CD4-positive, alpha-beta T cell (primary cell): Measurements from ENCODE around the gene SMIM45.

Experiments
- ATAC-seq: fragments of 200-7000 bp; cut with Tn5 transposase; one replicate; pipeline ENCODE4 v1.10.0; 2022; ENCODE audit warnings: mild to moderate bottlenecking; ENCODE audit not compliant: poor library complexity
- CTCF ChIA-PET: fragments of 350-600 bp; sonication (Branson Sonifier 250); formaldehyde crosslinking; loops from one replicate; lab custom pipeline; 2021; ENCODE audit warnings: antibody characterized with exemption, inconsistent platforms; lab: Charles Lee
- POLR2A ChIA-PET: fragments of 350-600 bp; sonication (Branson Sonifier 250); formaldehyde crosslinking; loops from one replicate; lab custom pipeline; 2021; ENCODE audit warnings: antibody characterized with exemption, inconsistent platforms; lab: Charles Lee
- DNase-seq, 14 experiments: peaks; one replicate each; pipeline ENCODE4 v3.0.0-alpha.2; 2013 to 2020; ENCODE audit warnings: mixed read lengths in 2 of 14
- H3K27ac ChIP-seq, 2 donors: one replicate each; pipeline versions ENCODE4 v1.5.1 to v1.7.0; 2013; ENCODE audit warnings: low read length in 2 of 2, low read depth in 1 of 2, mild to moderate bottlenecking in 1 of 2
- H3K27me3 ChIP-seq, 2 experiments: 1 replicate in 1 of 2; 2 replicates in 1 of 2; pipeline versions ENCODE4 v1.6.1 to v1.7.0; 2013; ENCODE audit warnings: low read length in 2 of 2, control low read depth in 1 of 2, mild to moderate bottlenecking in 1 of 2, moderate library complexity in 1 of 2; ENCODE audit not compliant: insufficient read depth in 2 of 2, control insufficient read depth in 1 of 2
- H3K36me3 ChIP-seq: one replicate; pipeline ENCODE4 v1.6.1; 2013; ENCODE audit warnings: low read length, control low read depth; ENCODE audit not compliant: insufficient read depth
- H3K4me1 ChIP-seq: one replicate; pipeline ENCODE4 v1.6.1; 2013; ENCODE audit warnings: low read length, control low read depth; ENCODE audit not compliant: insufficient read depth
- H3K4me3 ChIP-seq: one replicate; pipeline ENCODE4 v1.5.1; 2013; ENCODE audit warnings: mild to moderate bottlenecking, low read length, moderate library complexity
- H3K9me3 ChIP-seq, 2 experiments: 1 replicate in 1 of 2; 2 replicates in 1 of 2; pipeline versions ENCODE4 v1.6.1 to v1.7.0; 2013; ENCODE audit warnings: low read length in 2 of 2, mild to moderate bottlenecking in 2 of 2, control low read depth in 1 of 2, moderate library complexity in 1 of 2; ENCODE audit not compliant: control insufficient read depth in 1 of 2, insufficient read depth in 1 of 2
- H3K27ac Mint-ChIP-seq: one replicate; pipeline ENCODE4 v1.8.0; 2020; ENCODE audit warnings: mixed read lengths
- H3K27me3 Mint-ChIP-seq: one replicate; pipeline ENCODE4 v1.8.0; 2021; ENCODE audit warnings: mixed read lengths
- H3K36me3 Mint-ChIP-seq: one replicate; pipeline ENCODE4 v1.8.0; 2021; ENCODE audit warnings: low read depth, mixed read lengths
- H3K4me1 Mint-ChIP-seq: one replicate; pipeline ENCODE4 v1.8.0; 2021; ENCODE audit warnings: low read depth, mixed read lengths
- H3K4me3 Mint-ChIP-seq: one replicate; pipeline ENCODE4 v1.8.0; 2020; ENCODE audit warnings: mild to moderate bottlenecking, mixed read lengths
- H3K9me3 Mint-ChIP-seq: one replicate; pipeline ENCODE4 v1.8.0; 2020; ENCODE audit warnings: mixed read lengths
- intact Hi-C, 2 experiments: fragments of 100-400 bp; cut with DNase I in 1 of 2; cut with micrococcal nuclease in 1 of 2; formaldehyde crosslinking; loops; one replicate each; pipeline versions ENCODE4 v1.15.1 to v1.9.0; 2023 to 2025; cut with DNase I, micrococcal nuclease
- TF ChIP-seq, protein P1 (sequence below): fragments of 200-600 bp; IDR thresholded peaks from one replicate; pipeline ENCODE4 v1.8.0; 2022; ENCODE audit warnings: antibody characterized with exemption, mild to moderate bottlenecking

Gene SMIM45

DNA sequence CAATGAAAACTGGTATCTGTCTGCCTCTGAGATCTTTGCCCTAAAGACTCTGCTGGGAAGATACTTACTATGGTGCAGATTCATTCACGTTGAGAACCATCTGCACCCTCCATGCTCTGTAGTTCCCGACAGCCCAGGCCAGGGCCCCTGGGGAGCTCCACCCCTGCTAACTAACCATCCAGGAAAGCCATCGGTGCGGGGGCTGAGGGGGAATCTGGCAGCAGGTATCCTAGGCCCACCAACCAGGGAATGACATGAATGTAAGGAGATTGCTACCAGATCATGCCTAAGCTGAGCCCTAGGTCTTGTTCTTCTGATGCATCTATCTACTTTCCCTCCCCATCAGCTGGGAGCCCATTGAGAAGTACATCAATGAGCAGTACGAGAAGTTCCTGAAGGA, 35.3 kb downstream of the SMIM45 start:
- Mint-ChIP-seq H3K27ac (no peak overlapping the region), H3K9me3 (no peaks in the 10 kb centered on the region), H3K4me1 (no peaks in the 10 kb centered on the region), H3K4me3 (no peak overlapping the region), H3K27me3 (peaks cover 4% of the 10 kb centered on the region), H3K36me3 (no peaks in the 10 kb centered on the region)
- ChIA-PET CTCF (no interaction called here), POLR2A (no interaction called here)
- TF ChIP-seq, protein P1, sequence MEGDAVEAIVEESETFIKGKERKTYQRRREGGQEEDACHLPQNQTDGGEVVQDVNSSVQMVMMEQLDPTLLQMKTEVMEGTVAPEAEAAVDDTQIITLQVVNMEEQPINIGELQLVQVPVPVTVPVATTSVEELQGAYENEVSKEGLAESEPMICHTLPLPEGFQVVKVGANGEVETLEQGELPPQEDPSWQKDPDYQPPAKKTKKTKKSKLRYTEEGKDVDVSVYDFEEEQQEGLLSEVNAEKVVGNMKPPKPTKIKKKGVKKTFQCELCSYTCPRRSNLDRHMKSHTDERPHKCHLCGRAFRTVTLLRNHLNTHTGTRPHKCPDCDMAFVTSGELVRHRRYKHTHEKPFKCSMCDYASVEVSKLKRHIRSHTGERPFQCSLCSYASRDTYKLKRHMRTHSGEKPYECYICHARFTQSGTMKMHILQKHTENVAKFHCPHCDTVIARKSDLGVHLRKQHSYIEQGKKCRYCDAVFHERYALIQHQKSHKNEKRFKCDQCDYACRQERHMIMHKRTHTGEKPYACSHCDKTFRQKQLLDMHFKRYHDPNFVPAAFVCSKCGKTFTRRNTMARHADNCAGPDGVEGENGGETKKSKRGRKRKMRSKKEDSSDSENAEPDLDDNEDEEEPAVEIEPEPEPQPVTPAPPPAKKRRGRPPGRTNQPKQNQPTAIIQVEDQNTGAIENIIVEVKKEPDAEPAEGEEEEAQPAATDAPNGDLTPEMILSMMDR, result no peak
- Histone ChIP-seq H3K27ac (no peak overlapping the region), H3K9me3 (no peaks in the 10 kb centered on the region), H3K4me3 (no peak overlapping the region), H3K4me1 (no peaks in the 10 kb centered on the region), H3K36me3 (no peaks in the 10 kb centered on the region), H3K27me3 (no peaks in the 10 kb centered on the region)
- ATAC-seq, result no peak
- intact Hi-C loops, result no loop called here
- no peak for DNase-seq

DNA sequence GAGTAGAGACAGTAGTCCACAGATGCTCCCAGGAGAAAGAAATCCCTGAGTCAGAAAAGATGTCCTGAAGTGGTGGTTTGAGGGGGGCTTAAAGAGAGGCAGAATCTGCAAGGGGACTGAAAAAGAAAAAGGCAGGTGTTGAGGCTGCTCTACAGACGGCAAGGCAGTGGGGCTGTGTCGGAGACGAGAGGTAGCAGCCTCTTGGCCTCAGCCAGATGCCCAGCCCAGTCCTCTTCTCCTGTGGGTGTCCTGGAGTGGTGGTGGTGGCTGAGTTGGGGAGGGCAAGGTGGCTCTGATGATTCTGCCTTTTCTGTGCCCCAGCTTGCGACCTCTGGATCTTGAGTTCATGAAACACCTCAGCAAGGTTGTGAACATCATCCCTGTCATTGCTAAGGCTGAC, 37.3 kb downstream of the SMIM45 start:
- no peak overlapping the region for H3K27ac ChIP-seq
- Mint-ChIP-seq H3K4me1 (no peaks in the 10 kb centered on the region), H3K27me3 (peaks cover 4% of the 10 kb centered on the region), H3K9me3 (no peaks in the 10 kb centered on the region), H3K36me3 (no peaks in the 10 kb centered on the region), H3K27ac (no peak overlapping the region), H3K4me3 (no peak overlapping the region)
- no peaks in the 10 kb centered on the region for H3K27me3 ChIP-seq
- ChIA-PET POLR2A (no interaction called here), CTCF (no interaction called here)
- TF ChIP-seq, protein P1, result no peak
- DNase-seq (no peak), ATAC-seq (no peak)
- no peaks in the 10 kb centered on the region for H3K9me3 ChIP-seq
- H3K36me3 ChIP-seq, result no peaks in the 10 kb centered on the region
- H3K4me1 ChIP-seq, result no peaks in the 10 kb centered on the region
- no peak overlapping the region for H3K4me3 ChIP-seq
- intact Hi-C loops, result no loop called here

DNA sequence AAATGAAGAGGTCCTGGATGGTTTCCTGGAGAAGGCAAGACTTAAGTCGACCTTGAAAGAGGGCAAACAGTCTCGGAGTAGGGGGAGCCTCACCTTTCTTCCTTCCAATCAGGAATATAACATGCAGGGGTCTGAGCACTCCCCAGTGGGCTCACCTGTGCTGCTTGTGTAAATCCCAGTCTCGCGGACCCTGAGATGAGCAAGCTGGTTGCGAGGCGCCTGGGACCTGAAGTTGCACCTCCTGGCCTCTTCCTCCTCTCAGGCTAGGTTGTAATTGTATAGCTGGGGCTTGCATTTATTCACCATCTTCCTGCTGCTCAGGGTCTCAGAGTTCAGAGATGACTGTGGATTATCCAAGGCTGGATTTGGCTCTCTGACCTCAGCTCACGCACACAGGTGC, 39.2 kb downstream of the SMIM45 start:
- TF ChIP-seq, protein P1, result no peak
- Histone ChIP-seq H3K4me1 (no peaks in the 10 kb centered on the region), H3K36me3 (no peaks in the 10 kb centered on the region), H3K27me3 (no peaks in the 10 kb centered on the region), H3K4me3 (no peak overlapping the region), H3K27ac (no peak overlapping the region), H3K9me3 (no peaks in the 10 kb centered on the region)
- no peak overlapping the region for H3K4me3 Mint-ChIP-seq
- no peaks in the 10 kb centered on the region for H3K36me3 Mint-ChIP-seq
- H3K4me1 Mint-ChIP-seq, result no peaks in the 10 kb centered on the region
- DNase-seq (no peak), ATAC-seq (no peak)
- ChIA-PET POLR2A (no interaction called here), CTCF (no interaction called here)
- no peak overlapping the region for H3K27ac Mint-ChIP-seq
- H3K9me3 Mint-ChIP-seq, result no peaks in the 10 kb centered on the region
- intact Hi-C loops, result no loop called here
- no peaks in the 10 kb centered on the region for H3K27me3 Mint-ChIP-seq
